Measurements from ENCODE around the gene GALNT1. TPM values are rescaled to one million over a fixed set of nuclear protein-coding genes. Genes with fewer than 3 reads are reported as not detected.
A peak's percentile ranks its signal among the peaks of the same experiment; 100 is the strongest.

Gene GALNT1
- total and polyA plus RNA-seq, 9 of the 15 experiments (the other 6 are each of a cell fraction or from before 2014, with no cell fraction given): 14.4 to 54.1 (median 36.6) TPM

DNA sequence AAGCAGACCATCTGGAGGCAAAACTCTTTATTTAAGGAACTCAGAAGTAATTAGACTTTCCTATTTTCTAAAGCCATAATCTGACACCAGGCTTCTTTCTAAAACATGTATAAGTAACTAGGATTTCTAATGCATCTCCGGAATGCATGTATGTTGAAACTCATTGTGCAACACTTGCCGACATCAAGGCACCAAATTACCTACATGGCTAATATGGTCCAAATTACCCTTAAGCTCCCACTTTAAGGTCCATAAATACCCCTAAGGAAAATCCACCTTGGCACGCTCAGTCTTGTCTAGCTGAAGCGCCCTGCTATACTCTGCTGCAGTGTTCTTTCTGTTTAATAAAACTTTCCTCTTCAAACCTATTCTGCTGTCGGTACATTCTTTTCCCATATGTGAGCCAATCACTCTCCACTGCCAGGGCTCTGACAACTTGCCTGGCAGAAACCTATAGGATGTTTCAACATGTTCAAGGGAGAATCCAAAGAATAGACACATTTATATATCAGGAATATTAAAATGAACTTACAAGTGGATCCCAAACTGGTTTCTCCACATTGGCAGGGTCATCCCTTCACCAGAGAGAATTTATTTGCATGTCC, 171.9 kb downstream of the GALNT1 start:
- Histone ChIP-seq H3K36me3 (ENCODE audit: control insufficient read depth, insufficient read depth, low read length) (no peaks in the 10 kb centered on the region), H3K4me2 (ENCODE audit: insufficient read depth, low read length) (no peak overlapping the region), H3K4me1 (replicated peaks in 1 of 2; ENCODE audit: control insufficient read depth in 2 of 2, insufficient read depth in 2 of 2, low read length in 2 of 2) (no peaks in the 10 kb centered on the region), H3K79me2 (ENCODE audit: control insufficient read depth, insufficient read depth, low read length) (no peaks in the 10 kb centered on the region), H3K4me3 (no peak overlapping the region), H3K9me1 (ENCODE audit: control insufficient read depth, insufficient read depth, low read length) (no peaks in the 10 kb centered on the region), H4K20me1 (replicated peaks; ENCODE audit: control insufficient read depth, insufficient read depth, low read length) (no peaks in the 10 kb centered on the region), H2AFZ (ENCODE audit: low read depth, low read length) (no peak overlapping the region), H3K9ac (ENCODE audit: insufficient read depth in 1 of 2, low read depth in 2 of 2, low read length in 2 of 2) (no peak overlapping the region), H3K9me3 (replicated peaks; ENCODE audit: control insufficient read depth, insufficient read depth, low read depth, low read length) (no peaks in the 10 kb centered on the region), H3K27ac (ENCODE audit: extremely low read depth, low read depth, low read length) (no peak overlapping the region), H3K27me3 (ENCODE audit: control insufficient read depth in 2 of 2, insufficient read depth in 2 of 2, low read length in 2 of 2) (peaks cover 11 to 32% of the 10 kb centered on the region in 2 experiments)
- FAIRE-seq (no peak), ATAC-seq (no peak), DNase-seq (ENCODE audit: extremely low read depth in 1 of 4, low spot score in 3 of 4) (no peak)
- TF ChIP-seq MAFF (IDR thresholded peaks at IDR 0.05; ENCODE audit: low read length): no peak
- no peak for TF ChIP-seq HDGF (IDR thresholded peaks at IDR 0.05)
- no peak for TF ChIP-seq ZNF699 (CRISPR knock-in tag; IDR thresholded peaks at IDR 0.05; ENCODE audit: insufficient replicate concordance)
- no peak for TF ChIP-seq CCAR2 (IDR thresholded peaks at IDR 0.05; ENCODE audit: low read depth, low read length)
- no peak for TF ChIP-seq ZNF586 (CRISPR knock-in tag; conservative IDR thresholded peaks at IDR 0.05)
- TF ChIP-seq SMARCE1 (IDR thresholded peaks at IDR 0.05): no peak
- no peak for TF ChIP-seq ERF (CRISPR knock-in tag; IDR thresholded peaks at IDR 0.05)
- no peak for TF ChIP-seq CEBPG (CRISPR knock-in tag; IDR thresholded peaks at IDR 0.05)
- peak; percentile 19 to 36; a peak in 1 of 4 replicates for TF ChIP-seq CEBPG (tag; conservative IDR thresholded peaks at IDR 0.05 in 1 of 2, IDR thresholded peaks at IDR 0.05 in 1 of 2)
- TF ChIP-seq ZNF165 (CRISPR knock-in tag; IDR thresholded peaks at IDR 0.05; ENCODE audit: borderline replicate concordance): no peak
- no peak for TF ChIP-seq ZNF12 (CRISPR knock-in tag; IDR thresholded peaks at IDR 0.05)
- no peak for TF ChIP-seq FUS (optimal IDR thresholded peaks at IDR 0.05; ENCODE audit: low read depth, low read length)
- no peak for TF ChIP-seq TRIM24 (IDR thresholded peaks at IDR 0.05)
- TF ChIP-seq CEBPB (tag; IDR thresholded peaks at IDR 0.05): peak; percentile 56
- 2% methylated on average over 5 of the region's 5 CpGs for WGBS (ENCODE audit: insufficient coverage, low coverage, missing lambda C conversion rate)
- intact Hi-C loops (cut with micrococcal nuclease) (loop anchor here (10.0 kb wide), 2 partner anchors 519 to 821 kb away; no protein-coding TSS in a partner anchor), in situ Hi-C loops (cut with MboI) (loop anchor here (10.0 kb wide), 2 partner anchors 201 to 359 kb away; no protein-coding TSS in a partner anchor)
- BruUV-seq (replicated peaks): no TSS peak
- ChIA-PET CTCF (ENCODE audit: low intra/inter-chr PET ratio) (no interaction called here), POLR2A (no interaction called here)

Measured in K562 (cell line).